ENCODE data around the gene PDE4D. TPM values are rescaled to one million over a fixed set of nuclear protein-coding genes. Genes with fewer than 3 reads are reported as not detected.

The PDE4D gene
- total and polyA plus RNA-seq, 3 experiments from 2014 or later, result 5.6 to 18.3 (median 17.7) TPM

DNA sequence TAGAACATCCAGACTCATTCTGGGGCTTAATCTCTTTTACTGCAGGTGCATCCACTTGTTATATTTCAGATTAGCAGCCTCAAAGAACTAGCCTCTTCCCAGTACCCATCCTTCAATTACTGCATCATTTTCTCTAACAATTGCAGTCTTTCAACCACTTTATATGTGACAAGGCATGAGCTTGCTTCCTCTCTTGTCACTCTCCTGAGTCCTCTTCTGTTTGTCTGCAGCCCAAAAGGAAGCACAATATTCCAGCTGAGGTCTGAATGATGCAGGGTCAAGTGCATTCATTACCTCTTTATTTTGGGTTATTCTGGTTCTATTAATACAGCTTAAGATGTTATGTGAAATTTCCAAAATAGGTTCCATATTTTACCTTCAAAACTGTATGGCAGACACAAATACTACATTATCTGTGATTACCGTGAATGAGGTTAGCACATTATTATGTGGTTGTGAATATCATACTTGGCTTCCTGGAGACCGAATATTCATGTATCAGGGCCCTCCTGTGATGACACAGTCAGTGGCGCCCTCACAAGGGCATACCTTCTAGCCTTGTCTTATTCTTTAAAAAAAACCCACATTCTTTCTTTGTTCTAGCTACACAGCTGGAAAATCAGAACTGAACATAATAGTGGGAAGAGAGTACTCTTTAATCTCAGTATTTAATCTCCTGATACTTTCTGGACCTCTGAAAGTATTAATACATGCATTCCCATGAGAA, 323.8 kb downstream of the PDE4D start:
- Mint-ChIP-seq H3K36me3 (no peaks in the 10 kb centered on the region), H3K27ac (peak overlapping the region in 5 of 8 donors; percentile 16 to 85 (median 51)), H3K9me3 (peaks cover 0 to 7% (median 5%) of the 10 kb centered on the region in 5 donors), H3K27me3 (peaks cover 0 to 1% of the 10 kb centered on the region in 2 donors), H3K4me3 (no peak overlapping the region), H3K4me1 (peaks cover 0 to 4% (median 0%) of the 10 kb centered on the region in 3 donors)
- CTCF ChIA-PET, result no interaction called here
- Histone ChIP-seq H3K9me3 (ENCODE audit: low read length) (no peaks in the 10 kb centered on the region), H3K27ac (ENCODE audit: low read depth, low read length) (no peak overlapping the region), H3K27me3 (ENCODE audit: insufficient read depth, low read length, poor library complexity, severe bottlenecking) (no peaks in the 10 kb centered on the region), H3K4me3 (ENCODE audit: low read length) (no peak overlapping the region), H3K4me1 (ENCODE audit: insufficient read depth, low read length) (no peaks in the 10 kb centered on the region), H3K36me3 (ENCODE audit: insufficient read depth, low read length) (no peaks in the 10 kb centered on the region)
- POLR2A ChIA-PET, result no interaction called here
- DNase-seq, result no peak

- CTCF ChIA-PET, result no interaction called here
- peaks cover 0 to 7% (median 5%) of the 10 kb centered on the region in 5 donors for H3K9me3 Mint-ChIP-seq
- no peak for DNase-seq
- no peak overlapping the region for H3K4me3 Mint-ChIP-seq
- Histone ChIP-seq H3K27ac (ENCODE audit: low read depth, low read length) (no peak overlapping the region), H3K9me3 (ENCODE audit: low read length) (no peaks in the 10 kb centered on the region), H3K4me1 (ENCODE audit: insufficient read depth, low read length) (no peaks in the 10 kb centered on the region), H3K36me3 (ENCODE audit: insufficient read depth, low read length) (no peaks in the 10 kb centered on the region), H3K4me3 (ENCODE audit: low read length) (no peak overlapping the region), H3K27me3 (ENCODE audit: insufficient read depth, low read length, poor library complexity, severe bottlenecking) (no peaks in the 10 kb centered on the region)
- peaks cover 0 to 2% of the 10 kb centered on the region in 2 donors for H3K27me3 Mint-ChIP-seq
- H3K27ac Mint-ChIP-seq, result peak overlapping the region in 3 of 8 donors; percentile 48 to 57 (median 51)
- H3K4me1 Mint-ChIP-seq, result peaks cover 0 to 4% (median 0%) of the 10 kb centered on the region in 3 donors
- POLR2A ChIA-PET, result no interaction called here
- no peaks in the 10 kb centered on the region for H3K36me3 Mint-ChIP-seq
These were observed 324.4 kb downstream of the PDE4D start for GRCh38 chr5:59569158-59569557.

GRCh38 chr5:59568161-59568560, 325.4 kb downstream of the PDE4D start:
- CTCF ChIA-PET, result no interaction called here
- H3K9me3 Mint-ChIP-seq, result peaks cover 0 to 7% (median 2%) of the 10 kb centered on the region in 5 donors
- H3K36me3 Mint-ChIP-seq, result no peaks in the 10 kb centered on the region
- Histone ChIP-seq H3K27ac (ENCODE audit: low read depth, low read length) (no peak overlapping the region), H3K36me3 (ENCODE audit: insufficient read depth, low read length) (no peaks in the 10 kb centered on the region), H3K4me1 (ENCODE audit: insufficient read depth, low read length) (no peaks in the 10 kb centered on the region), H3K4me3 (ENCODE audit: low read length) (no peak overlapping the region), H3K9me3 (ENCODE audit: low read length) (no peaks in the 10 kb centered on the region), H3K27me3 (ENCODE audit: insufficient read depth, low read length, poor library complexity, severe bottlenecking) (no peaks in the 10 kb centered on the region)
- DNase-seq, result no peak
- no peak overlapping the region for H3K4me3 Mint-ChIP-seq
- peak overlapping the region in 1 of 8 donors; percentile 13 for H3K27ac Mint-ChIP-seq
- H3K27me3 Mint-ChIP-seq, result peaks cover 0 to 2% of the 10 kb centered on the region in 2 donors
- POLR2A ChIA-PET, result no interaction called here
- peaks cover 0 to 4% (median 1%) of the 10 kb centered on the region in 3 donors for H3K4me1 Mint-ChIP-seq

- Mint-ChIP-seq H3K9me3 (peaks cover 0 to 7% (median 0%) of the 10 kb centered on the region in 5 donors), H3K27ac (no peak overlapping the region), H3K36me3 (no peaks in the 10 kb centered on the region), H3K4me3 (no peak overlapping the region), H3K27me3 (peaks cover 0 to 2% of the 10 kb centered on the region in 2 donors), H3K4me1 (peaks cover 0 to 11% (median 9%) of the 10 kb centered on the region in 3 donors)
- Histone ChIP-seq H3K36me3 (ENCODE audit: insufficient read depth, low read length) (no peaks in the 10 kb centered on the region), H3K27me3 (ENCODE audit: insufficient read depth, low read length, poor library complexity, severe bottlenecking) (no peaks in the 10 kb centered on the region), H3K4me3 (ENCODE audit: low read length) (no peak overlapping the region), H3K27ac (ENCODE audit: low read depth, low read length) (no peak overlapping the region), H3K4me1 (ENCODE audit: insufficient read depth, low read length) (no peaks in the 10 kb centered on the region), H3K9me3 (ENCODE audit: low read length) (no peaks in the 10 kb centered on the region)
- no peak for DNase-seq
- POLR2A ChIA-PET, result no interaction called here
- CTCF ChIA-PET, result no interaction called here
These were observed 328.0 kb downstream of the PDE4D start for GRCh38 chr5:59565551-59565950.

GRCh38 chr5:59564895-59565294, 328.6 kb downstream of the PDE4D start:
- Mint-ChIP-seq H3K36me3 (no peaks in the 10 kb centered on the region), H3K4me1 (peaks cover 0 to 11% (median 9%) of the 10 kb centered on the region in 3 donors), H3K27me3 (peaks cover 0 to 2% of the 10 kb centered on the region in 2 donors), H3K9me3 (peaks cover 0 to 11% (median 0%) of the 10 kb centered on the region in 5 donors), H3K4me3 (no peak overlapping the region), H3K27ac (peak overlapping the region in 2 of 8 donors; percentile 22 to 70)
- no peak overlapping the region for H3K4me3 ChIP-seq (ENCODE audit: low read length)
- no peaks in the 10 kb centered on the region for H3K4me1 ChIP-seq (ENCODE audit: insufficient read depth, low read length)
- H3K27ac ChIP-seq (ENCODE audit: low read depth, low read length), result no peak overlapping the region
- POLR2A ChIA-PET, result no interaction called here
- H3K27me3 ChIP-seq (ENCODE audit: insufficient read depth, low read length, poor library complexity, severe bottlenecking), result no peaks in the 10 kb centered on the region
- no peaks in the 10 kb centered on the region for H3K36me3 ChIP-seq (ENCODE audit: insufficient read depth, low read length)
- no peak for DNase-seq
- H3K9me3 ChIP-seq (ENCODE audit: low read length), result no peaks in the 10 kb centered on the region
- CTCF ChIA-PET, result no interaction called here

GRCh38 chr5:59562756-59563389, 330.7 kb downstream of the PDE4D start:
- H3K27me3 ChIP-seq (ENCODE audit: insufficient read depth, low read length, poor library complexity, severe bottlenecking), result no peaks in the 10 kb centered on the region
- H3K4me3 ChIP-seq (ENCODE audit: low read length), result no peak overlapping the region
- Mint-ChIP-seq H3K27ac (peak overlapping the region in 4 of 8 donors; percentile 57 to 77 (median 70)), H3K27me3 (peaks cover 0 to 2% of the 10 kb centered on the region in 2 donors), H3K4me3 (no peak overlapping the region), H3K4me1 (peaks cover 0 to 9% (median 7%) of the 10 kb centered on the region in 3 donors), H3K9me3 (peaks cover 0 to 9% (median 0%) of the 10 kb centered on the region in 5 donors), H3K36me3 (no peaks in the 10 kb centered on the region)
- H3K27ac ChIP-seq (ENCODE audit: low read depth, low read length), result no peak overlapping the region
- H3K9me3 ChIP-seq (ENCODE audit: low read length), result no peaks in the 10 kb centered on the region
- DNase-seq, result peak in 3 of 5 donors; percentile 1 to 45 (median 43)
- ChIA-PET CTCF (no interaction called here), POLR2A (no interaction called here)
- no peaks in the 10 kb centered on the region for H3K4me1 ChIP-seq (ENCODE audit: insufficient read depth, low read length)
- no peaks in the 10 kb centered on the region for H3K36me3 ChIP-seq (ENCODE audit: insufficient read depth, low read length)

GRCh38 chr5:59560553-59560952, 333.0 kb downstream of the PDE4D start:
- no peak overlapping the region for H3K27ac ChIP-seq (ENCODE audit: low read depth, low read length)
- no peaks in the 10 kb centered on the region for H3K36me3 Mint-ChIP-seq
- H3K9me3 Mint-ChIP-seq, result peaks cover 0 to 4% (median 0%) of the 10 kb centered on the region in 5 donors
- H3K27me3 Mint-ChIP-seq, result peaks cover 0 to 2% of the 10 kb centered on the region in 2 donors
- H3K4me1 ChIP-seq (ENCODE audit: insufficient read depth, low read length), result no peaks in the 10 kb centered on the region
- no peak overlapping the region for H3K4me3 Mint-ChIP-seq
- POLR2A ChIA-PET, result no interaction called here
- H3K4me1 Mint-ChIP-seq, result peaks cover 0 to 9% (median 7%) of the 10 kb centered on the region in 3 donors
- no peak overlapping the region for H3K4me3 ChIP-seq (ENCODE audit: low read length)
- H3K27ac Mint-ChIP-seq, result no peak overlapping the region
- no peaks in the 10 kb centered on the region for H3K27me3 ChIP-seq (ENCODE audit: insufficient read depth, low read length, poor library complexity, severe bottlenecking)
- DNase-seq, result no peak
- H3K36me3 ChIP-seq (ENCODE audit: insufficient read depth, low read length), result no peaks in the 10 kb centered on the region
- CTCF ChIA-PET, result no interaction called here
- H3K9me3 ChIP-seq (ENCODE audit: low read length), result no peaks in the 10 kb centered on the region

GRCh38 chr5:59559847-59560246, 333.7 kb downstream of the PDE4D start:
- Histone ChIP-seq H3K4me1 (ENCODE audit: insufficient read depth, low read length) (no peaks in the 10 kb centered on the region), H3K27ac (ENCODE audit: low read depth, low read length) (no peak overlapping the region), H3K9me3 (ENCODE audit: low read length) (no peaks in the 10 kb centered on the region), H3K36me3 (ENCODE audit: insufficient read depth, low read length) (no peaks in the 10 kb centered on the region), H3K4me3 (ENCODE audit: low read length) (no peak overlapping the region), H3K27me3 (ENCODE audit: insufficient read depth, low read length, poor library complexity, severe bottlenecking) (no peaks in the 10 kb centered on the region)
- no peak for DNase-seq
- Mint-ChIP-seq H3K27ac (no peak overlapping the region), H3K36me3 (no peaks in the 10 kb centered on the region), H3K27me3 (peaks cover 0 to 2% of the 10 kb centered on the region in 2 donors), H3K4me3 (no peak overlapping the region), H3K9me3 (peaks cover 0 to 4% (median 0%) of the 10 kb centered on the region in 5 donors), H3K4me1 (peaks cover 0 to 9% (median 7%) of the 10 kb centered on the region in 3 donors)
- CTCF ChIA-PET, result no interaction called here
- POLR2A ChIA-PET, result no interaction called here
